A549 (cell line): Measurements from ENCODE around the gene GRB14. TPM values are rescaled to one million over a fixed set of nuclear protein-coding genes. Genes with fewer than 3 reads are reported as not detected.

ENCODE experiments used
- ATAC-seq, 2 experiments: fragments of 200-7000 bp in 1 of 2; fragments of >200 bp in 1 of 2; cut with Nextera tagmentation in 1 of 2; cut with Tn5 transposase in 1 of 2; 3 replicates each; pipeline versions ENCODE4 v1.8.0 to v1.9.1; 2018 to 2020; ENCODE audit warnings: mild to moderate bottlenecking in 1 of 2, moderate library complexity in 1 of 2
- CTCF ChIA-PET: fragments of 300-600 bp; sonication (Branson Sonifier 250); formaldehyde crosslinking; extraction: SDS; loops from one replicate; lab custom pipeline; 2021; ENCODE audit warnings: antibody characterized with exemption, inconsistent platforms; lab: Yijun Ruan, JAX
- POLR2A ChIA-PET: fragments of 350-600 bp; formaldehyde crosslinking; extraction: SDS; loops from one replicate; lab custom pipeline; 2021; ENCODE audit warnings: antibody characterized with exemption, inconsistent platforms; lab: Yijun Ruan, JAX
- DNase-seq, 2 experiments: peaks; one replicate each; pipeline versions ENCODE4 v3.0.0 to v3.0.0-alpha.2; 2011 to 2016; ENCODE audit warnings: low read depth in 1 of 2, low spot score in 1 of 2
- FAIRE-seq: peaks from 2 replicates; lab custom pipeline; 2011; peaks lifted over from hg19 to GRCh38; lab: Jason Lieb, UNC
- H3K27ac ChIP-seq, 2 experiments: fragments of >200 bp; sonication (Bioruptor Twin); formaldehyde crosslinking; 3 replicates each; pipeline ENCODE4 v1.5.1; 2016 to 2017
- H3K4me1 ChIP-seq: fragments of >200 bp; sonication (Bioruptor Twin); formaldehyde crosslinking; 3 replicates; pipeline ENCODE4 v1.6.1; 2016
- H3K4me2 ChIP-seq: fragments of >200 bp; sonication (Bioruptor Twin); formaldehyde crosslinking; 3 replicates; pipeline ENCODE4 v1.6.1; 2016
- H3K4me3 ChIP-seq: fragments of >200 bp; sonication (Bioruptor Twin); formaldehyde crosslinking; 3 replicates; pipeline ENCODE4 v1.5.1; 2016
- H3K9me3 ChIP-seq: fragments of >200 bp; sonication (Bioruptor Twin); formaldehyde crosslinking; 3 replicates; pipeline ENCODE4 v1.6.1; 2016
- CBX2 ChIP-seq: fragments of 200-600 bp; sonication (generic); IDR thresholded peaks from 2 replicates; pipeline ENCODE4 v1.6.1; 2016; ENCODE audit warnings: low read depth, mild to moderate bottlenecking, borderline replicate concordance
- CHD4 ChIP-seq: fragments of 200-600 bp; sonication (generic); IDR thresholded peaks from 2 replicates; pipeline ENCODE4 v1.6.1; 2016; ENCODE audit warnings: antibody characterized with exemption, mild to moderate bottlenecking, borderline replicate concordance
- CTCF ChIP-seq: fragments of >200 bp; sonication (Bioruptor Twin); formaldehyde crosslinking; IDR thresholded peaks from 3 replicates; pipeline ENCODE4 v1.5.1; 2016
- EHMT2 ChIP-seq: fragments of 200-600 bp; sonication (generic); IDR thresholded peaks from 2 replicates; pipeline ENCODE4 v1.6.1; 2016; ENCODE audit warnings: antibody characterized with exemption, low read depth, mild to moderate bottlenecking, moderate library complexity
- ELK1 ChIP-seq: fragments of 150-350 bp; IDR thresholded peaks from 2 replicates; pipeline ENCODE4 v1.6.1; 2014; ENCODE audit warnings: low read depth, mild to moderate bottlenecking, low read length
- FOSL2 ChIP-seq, 2 experiments: fragments of 450-650 bp in 1 of 2; fragments of >200 bp in 1 of 2; sonication (Bioruptor Twin) in 1 of 2; formaldehyde crosslinking; IDR thresholded peaks; 2 replicates each; pipeline versions ENCODE4 v1.5.0 to v1.6.1; 2016 to 2020; ENCODE audit warnings: mild to moderate bottlenecking in 1 of 2, moderate library complexity in 1 of 2
- HEYL ChIP-seq: fragments of 250-450 bp; sonication (Bioruptor Pico); IDR thresholded peaks from 2 replicates; pipeline ENCODE4 v1.8.0; 2021; ENCODE audit warnings: mild to moderate bottlenecking, moderate library complexity
- HOXA7 ChIP-seq: fragments of 250-450 bp; sonication (Bioruptor Pico); IDR thresholded peaks from 2 replicates; pipeline ENCODE4 v1.5.0; 2020; ENCODE audit warnings: mild to moderate bottlenecking, moderate library complexity
- HOXB13 ChIP-seq: fragments of 250-450 bp; sonication (Bioruptor Pico); IDR thresholded peaks from 2 replicates; pipeline ENCODE4 v1.5.0; 2020; ENCODE audit warnings: low read depth, mild to moderate bottlenecking, moderate library complexity
- JUNB ChIP-seq: fragments of >200 bp; sonication (Bioruptor Twin); formaldehyde crosslinking; IDR thresholded peaks from 2 replicates; pipeline ENCODE4 v1.6.1; 2016
- PBX3 ChIP-seq: IDR thresholded peaks from 2 replicates; pipeline ENCODE4 v1.6.1; 2012
- POLR2A ChIP-seq: IDR thresholded peaks from 2 replicates; pipeline ENCODE4 v1.6.1; 2012; ENCODE audit warnings: mild to moderate bottlenecking, low read length
- RAD21 ChIP-seq, 2 experiments: fragments of >200 bp in 1 of 2; sonication (Bioruptor Twin) in 1 of 2; formaldehyde crosslinking in 1 of 2; IDR thresholded peaks in 1 of 2; conservative IDR thresholded peaks in 1 of 2; 2 replicates in 1 of 2; 3 replicates in 1 of 2; pipeline ENCODE4 v1.6.1; 2012 to 2018; ENCODE audit warnings: inconsistent platforms in 1 of 2
- RARB ChIP-seq: fragments of 250-450 bp; sonication (Bioruptor Pico); IDR thresholded peaks from 2 replicates; pipeline ENCODE4 v1.8.0; 2021; ENCODE audit warnings: mild to moderate bottlenecking, moderate library complexity
- RFX5 ChIP-seq: fragments of 450-650 bp; IDR thresholded peaks from 2 replicates; pipeline ENCODE4 v1.7.1; 2014; ENCODE audit warnings: antibody characterized with exemption, mild to moderate bottlenecking, moderate library complexity
- USF2 ChIP-seq: fragments of 450-650 bp; IDR thresholded peaks from 2 replicates; pipeline ENCODE4 v1.6.1; 2014; ENCODE audit warnings: antibody characterized with exemption
- ZNF302 ChIP-seq: fragments of 250-450 bp; sonication (Bioruptor Pico); IDR thresholded peaks from 2 replicates; pipeline ENCODE4 v1.9.0; 2021; ENCODE audit warnings: inconsistent platforms, mild to moderate bottlenecking, moderate library complexity
- WGBS: methylation state at CpG from one replicate; pipeline ENCODE4 v1.1.6; 2017; ENCODE audit errors: missing lambda C conversion rate; 5-methylcytosine and 5-hydroxymethylcytosine counted together
- polyA plus RNA-seq, 4 experiments: library from polyadenylated mRNA; depleted of rRNA in 3 of 4; stranded (reverse); fragments of >200 nt; fragmentation: RNase III in 1 of 4; extraction: RNeasy Plus Mini Kit Qiagen cat#74134 plus additional on column Dnase treatment in 1 of 4; gene quantifications; 2 replicates in 3 of 4; 3 replicates in 1 of 4; pipeline ENCODE4 v1.2.3, GENCODE V29; 2011 to 2017

Gene GRB14
- polyA plus RNA-seq, 2 of the 4 experiments (the other 2 are of a cell fraction) = 18.6 to 26.0 TPM

GRCh38 chr2:164581050-164581449 lies 40.2 kb downstream of the GRB14 start:
- DNase-seq (no peak), ATAC-seq (no peak), FAIRE-seq (no peak)
- Histone ChIP-seq H3K4me2 (no peak overlapping the region), H3K9me3 (no peaks in the 10 kb centered on the region), H3K4me3 (no peak overlapping the region), H3K4me1 (no peaks in the 10 kb centered on the region), H3K27ac (no peak overlapping the region)
- 89% methylated on average over 3 of the region's 3 CpGs for WGBS
- POLR2A ChIA-PET = no interaction called here
- CTCF ChIA-PET = interaction anchor here (0.5 to 0.6 kb wide), 2 partner anchors 123 to 166 kb away, joined by 3 read pairs; no protein-coding TSS in a partner anchor
- no peak for TF ChIP-seq CTCF

- Histone ChIP-seq H3K27ac (no peak overlapping the region), H3K4me1 (peaks cover 14% of the 10 kb centered on the region; the same call in 2 of the 3 replicates), H3K4me2 (no peak overlapping the region), H3K9me3 (no peaks in the 10 kb centered on the region), H3K4me3 (no peak overlapping the region)
- 71% methylated on average over 1 of the region's 1 CpG for WGBS
- FAIRE-seq (no peak), DNase-seq (no peak), ATAC-seq (no peak)
- CTCF ChIA-PET = interaction anchor here (0.6 kb wide), 1 partner anchor 345 kb away, joined by 3 read pairs; no protein-coding TSS in a partner anchor
- POLR2A ChIA-PET = no interaction called here
- 0 out of 3 replicates have a peak, but pooled peaks have one; percentile 10 for TF ChIP-seq CTCF
- 0 out of 5 replicates have a peak, but pooled peaks of 1 of the 2 experiments have one; percentile 3 for TF ChIP-seq RAD21 (conservative IDR thresholded peaks at IDR 0.05 in 1 of 2, IDR thresholded peaks at IDR 0.05 in 1 of 2)
- no peak for TF ChIP-seq PBX3
Measured at GRCh38 chr2:164574931-164575330, 46.4 kb downstream of the GRB14 start.

GRCh38 chr2:164570475-164570874 lies 50.8 kb downstream of the GRB14 start:
- no peak for DNase-seq
- no peak overlapping the region for H3K4me3 ChIP-seq
- TF ChIP-seq USF2 = no peak
- no peak for TF ChIP-seq HOXA7 (CRISPR knock-in tag)
- no peak for TF ChIP-seq CBX2
- no peak for TF ChIP-seq ELK1
- no peak for TF ChIP-seq ZNF302 (CRISPR knock-in tag)
- no peak for TF ChIP-seq EHMT2
- no peak for TF ChIP-seq RFX5
- TF ChIP-seq RARB = no peak
- TF ChIP-seq CHD4 = no peak
- no peak for TF ChIP-seq FOSL2 (IDR thresholded peaks at IDR 0.05)
- no peak for TF ChIP-seq FOSL2 (CRISPR knock-in tag; IDR thresholded peaks at IDR 0.05)
- no peak for TF ChIP-seq JUNB
- TF ChIP-seq HOXB13 = no peak
- no peak for TF ChIP-seq POLR2A
- TF ChIP-seq HEYL (CRISPR knock-in tag) = no peak
- TF ChIP-seq, all 56 proteins: peak for 0
- ATAC-seq = peak in 1 of 2 experiments; percentile 23; a peak in 1 of 6 replicates
- ChIA-PET CTCF (interaction anchor here (2.7 kb wide), 1 partner anchor 10 kb away, joined by 17 read pairs; no protein-coding TSS in a partner anchor), POLR2A (no interaction called here)
- FAIRE-seq = no peak
- no peak overlapping the region for H3K27ac ChIP-seq
- no peaks in the 10 kb centered on the region for H3K9me3 ChIP-seq
- H3K4me1 ChIP-seq = peaks cover 51% of the 10 kb centered on the region
- peak overlapping the region; percentile 18; the same call in 1 of the 3 replicates for H3K4me2 ChIP-seq
- WGBS = 74% methylated on average over 2 of the region's 2 CpGs
